Stimulated activated naive CD8-positive, alpha-beta T cell treated with anti-CD3 and anti-CD28 coated beads, Interleukin-15, Interleukin-2, amounts not matched to agents 100 ng/mL and 50 ng/mL, for 24 hours (primary cell): ENCODE measurements around the gene ARHGAP29.

ENCODE experiments used
- H3K27ac Mint-ChIP-seq: one replicate; pipeline ENCODE4 v1.8.0; 2021; ENCODE audit warnings: mild to moderate bottlenecking, mixed read lengths
- H3K27me3 Mint-ChIP-seq: one replicate; pipeline ENCODE4 v1.8.0; 2021; ENCODE audit warnings: mixed read lengths
- H3K36me3 Mint-ChIP-seq: one replicate; pipeline ENCODE4 v1.8.0; 2021; ENCODE audit warnings: low read depth, mixed read lengths
- H3K4me1 Mint-ChIP-seq: one replicate; pipeline ENCODE4 v1.8.0; 2021; ENCODE audit warnings: low read depth, mixed read lengths
- H3K4me3 Mint-ChIP-seq: one replicate; pipeline ENCODE4 v1.8.0; 2021; ENCODE audit warnings: mild to moderate bottlenecking, mixed read lengths
- H3K9me3 Mint-ChIP-seq: one replicate; pipeline ENCODE4 v1.8.0; 2021; ENCODE audit warnings: mixed read lengths

ARHGAP29 gene, protein sequence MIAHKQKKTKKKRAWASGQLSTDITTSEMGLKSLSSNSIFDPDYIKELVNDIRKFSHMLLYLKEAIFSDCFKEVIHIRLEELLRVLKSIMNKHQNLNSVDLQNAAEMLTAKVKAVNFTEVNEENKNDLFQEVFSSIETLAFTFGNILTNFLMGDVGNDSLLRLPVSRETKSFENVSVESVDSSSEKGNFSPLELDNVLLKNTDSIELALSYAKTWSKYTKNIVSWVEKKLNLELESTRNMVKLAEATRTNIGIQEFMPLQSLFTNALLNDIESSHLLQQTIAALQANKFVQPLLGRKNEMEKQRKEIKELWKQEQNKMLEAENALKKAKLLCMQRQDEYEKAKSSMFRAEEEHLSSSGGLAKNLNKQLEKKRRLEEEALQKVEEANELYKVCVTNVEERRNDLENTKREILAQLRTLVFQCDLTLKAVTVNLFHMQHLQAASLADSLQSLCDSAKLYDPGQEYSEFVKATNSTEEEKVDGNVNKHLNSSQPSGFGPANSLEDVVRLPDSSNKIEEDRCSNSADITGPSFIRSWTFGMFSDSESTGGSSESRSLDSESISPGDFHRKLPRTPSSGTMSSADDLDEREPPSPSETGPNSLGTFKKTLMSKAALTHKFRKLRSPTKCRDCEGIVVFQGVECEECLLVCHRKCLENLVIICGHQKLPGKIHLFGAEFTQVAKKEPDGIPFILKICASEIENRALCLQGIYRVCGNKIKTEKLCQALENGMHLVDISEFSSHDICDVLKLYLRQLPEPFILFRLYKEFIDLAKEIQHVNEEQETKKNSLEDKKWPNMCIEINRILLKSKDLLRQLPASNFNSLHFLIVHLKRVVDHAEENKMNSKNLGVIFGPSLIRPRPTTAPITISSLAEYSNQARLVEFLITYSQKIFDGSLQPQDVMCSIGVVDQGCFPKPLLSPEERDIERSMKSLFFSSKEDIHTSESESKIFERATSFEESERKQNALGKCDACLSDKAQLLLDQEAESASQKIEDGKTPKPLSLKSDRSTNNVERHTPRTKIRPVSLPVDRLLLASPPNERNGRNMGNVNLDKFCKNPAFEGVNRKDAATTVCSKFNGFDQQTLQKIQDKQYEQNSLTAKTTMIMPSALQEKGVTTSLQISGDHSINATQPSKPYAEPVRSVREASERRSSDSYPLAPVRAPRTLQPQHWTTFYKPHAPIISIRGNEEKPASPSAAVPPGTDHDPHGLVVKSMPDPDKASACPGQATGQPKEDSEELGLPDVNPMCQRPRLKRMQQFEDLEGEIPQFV

DNA sequence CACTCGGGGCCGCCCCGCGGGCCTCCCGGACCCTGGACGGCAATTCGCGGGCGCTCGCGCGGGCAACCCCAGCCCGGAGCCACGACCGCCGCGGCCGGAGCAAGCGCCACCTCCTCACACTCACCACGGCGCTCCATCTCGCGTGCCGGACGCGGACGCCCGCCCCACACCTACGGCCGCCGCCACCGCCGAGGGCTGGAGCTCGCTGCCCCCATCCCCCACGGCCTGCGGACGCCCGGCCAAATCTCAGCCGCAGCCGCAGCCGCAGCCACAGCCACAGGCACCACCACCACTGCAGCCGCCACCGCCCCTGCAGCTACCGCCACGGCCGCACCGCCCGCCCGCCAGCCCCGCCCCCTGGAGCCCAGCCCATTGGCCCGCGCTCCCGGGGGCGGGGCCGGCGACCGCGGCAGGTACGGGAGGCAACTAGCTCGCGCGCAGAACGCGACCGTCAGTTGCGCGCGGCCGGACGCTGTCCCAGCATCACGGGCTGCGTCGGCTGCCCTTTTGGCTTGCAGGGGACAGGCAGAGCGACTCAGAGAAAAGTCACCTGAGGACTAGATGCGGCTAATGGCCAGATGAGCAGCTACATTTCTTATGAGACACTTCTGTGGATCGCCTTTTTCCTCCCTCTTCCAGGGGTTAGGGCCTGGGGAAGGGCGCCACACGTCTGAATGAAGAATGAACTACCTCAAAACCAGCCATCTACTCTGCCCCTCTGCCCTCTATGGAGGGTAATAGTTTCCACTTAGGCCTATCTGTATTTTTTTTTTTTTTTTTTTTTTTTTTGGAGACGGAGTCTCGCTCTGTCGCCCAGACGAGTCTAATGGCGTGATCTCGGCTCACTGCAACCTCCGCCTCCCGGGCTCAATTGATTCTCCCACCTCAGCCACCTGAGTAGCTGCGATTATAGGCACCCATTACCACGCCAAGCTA, at the start of gene ARHGAP29:
TSS of gene ARHGAP29 (minus strand) at position 294 of the 936 bp plus-strand sequence. CDS start 5,973 bp downstream, outside the sequence.
- peaks cover 82% of the 10 kb centered on the region for H3K27me3 Mint-ChIP-seq
- H3K27ac Mint-ChIP-seq: no peak within 1 kb of the TSS
- peak within 1 kb of the TSS; percentile 55 for H3K4me3 Mint-ChIP-seq

GRCh38 chr1:94286864-94287437, 49.6 kb upstream of the ARHGAP29 start:
- Mint-ChIP-seq H3K36me3 (no peaks in the 10 kb centered on the region), H3K9me3 (no peaks in the 10 kb centered on the region), H3K27ac (no peak overlapping the region), H3K4me1 (no peaks in the 10 kb centered on the region), H3K4me3 (no peak overlapping the region), H3K27me3 (peaks cover 29% of the 10 kb centered on the region)

More for the DNA sequence above, at the start of gene ARHGAP29:
- Mint-ChIP-seq H3K9me3 (no peaks in the 10 kb centered on the region), H3K36me3 (no peaks in the 10 kb centered on the region), H3K4me1 (peaks cover 10% of the 10 kb centered on the region)

GRCh38 chr1:94285031-94285654, 47.8 kb upstream of the ARHGAP29 start:
- Mint-ChIP-seq H3K4me3 (no peak overlapping the region), H3K27me3 (peaks cover 24% of the 10 kb centered on the region), H3K36me3 (no peaks in the 10 kb centered on the region), H3K4me1 (no peaks in the 10 kb centered on the region), H3K9me3 (no peaks in the 10 kb centered on the region), H3K27ac (no peak overlapping the region)

DNA sequence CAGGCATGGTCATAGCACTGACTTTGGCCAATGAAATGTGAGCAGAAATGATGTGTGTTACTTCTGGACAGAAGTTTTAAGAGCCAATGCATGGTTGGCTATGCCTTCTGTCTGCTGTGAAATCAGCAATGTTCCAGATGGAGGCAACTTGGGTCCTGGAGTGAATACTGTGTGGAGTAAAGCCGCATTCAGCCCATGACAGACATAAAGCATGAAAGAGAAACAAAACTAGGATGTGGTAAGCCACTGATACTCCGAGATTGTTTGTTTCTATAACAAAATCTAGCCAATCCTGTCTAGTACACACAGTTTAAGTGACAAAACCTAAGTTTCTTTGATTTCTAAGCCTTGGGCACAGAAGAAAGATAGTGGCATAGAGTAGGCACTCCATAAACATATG, 47.1 kb upstream of the ARHGAP29 start:
- H3K4me3 Mint-ChIP-seq: no peak overlapping the region
- no peaks in the 10 kb centered on the region for H3K4me1 Mint-ChIP-seq
- no peaks in the 10 kb centered on the region for H3K36me3 Mint-ChIP-seq
- no peak overlapping the region for H3K27ac Mint-ChIP-seq
- no peaks in the 10 kb centered on the region for H3K9me3 Mint-ChIP-seq
- peaks cover 22% of the 10 kb centered on the region for H3K27me3 Mint-ChIP-seq

DNA sequence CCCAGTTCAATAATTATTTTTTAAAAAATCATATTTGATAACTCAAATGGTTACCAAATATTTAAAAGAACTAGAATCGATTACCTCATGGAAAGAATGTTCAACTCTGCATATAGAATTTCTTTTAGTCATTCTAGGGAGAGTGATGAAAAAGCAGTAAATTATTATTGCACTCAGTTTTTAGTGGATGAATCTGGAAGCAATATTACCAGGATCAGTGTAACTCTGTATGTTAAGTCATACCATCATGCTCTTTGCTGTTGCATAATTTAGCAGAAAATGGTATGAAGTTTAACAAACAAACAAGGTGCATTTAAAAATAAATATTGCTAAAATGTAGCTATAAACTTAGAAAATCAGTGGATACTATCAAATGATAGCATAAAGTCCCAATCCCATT, 46.1 kb upstream of the ARHGAP29 start:
- H3K36me3 Mint-ChIP-seq: no peaks in the 10 kb centered on the region
- no peaks in the 10 kb centered on the region for H3K4me1 Mint-ChIP-seq
- no peak overlapping the region for H3K27ac Mint-ChIP-seq
- H3K27me3 Mint-ChIP-seq: peaks cover 21% of the 10 kb centered on the region
- H3K4me3 Mint-ChIP-seq: no peak overlapping the region
- H3K9me3 Mint-ChIP-seq: no peaks in the 10 kb centered on the region

- H3K27ac Mint-ChIP-seq: no peak overlapping the region
- no peak overlapping the region for H3K4me3 Mint-ChIP-seq
- H3K27me3 Mint-ChIP-seq: peaks cover 21% of the 10 kb centered on the region
- no peaks in the 10 kb centered on the region for H3K36me3 Mint-ChIP-seq
- no peaks in the 10 kb centered on the region for H3K4me1 Mint-ChIP-seq
- no peaks in the 10 kb centered on the region for H3K9me3 Mint-ChIP-seq
Observed at GRCh38 chr1:94282143-94282711, 44.8 kb upstream of the ARHGAP29 start.

DNA sequence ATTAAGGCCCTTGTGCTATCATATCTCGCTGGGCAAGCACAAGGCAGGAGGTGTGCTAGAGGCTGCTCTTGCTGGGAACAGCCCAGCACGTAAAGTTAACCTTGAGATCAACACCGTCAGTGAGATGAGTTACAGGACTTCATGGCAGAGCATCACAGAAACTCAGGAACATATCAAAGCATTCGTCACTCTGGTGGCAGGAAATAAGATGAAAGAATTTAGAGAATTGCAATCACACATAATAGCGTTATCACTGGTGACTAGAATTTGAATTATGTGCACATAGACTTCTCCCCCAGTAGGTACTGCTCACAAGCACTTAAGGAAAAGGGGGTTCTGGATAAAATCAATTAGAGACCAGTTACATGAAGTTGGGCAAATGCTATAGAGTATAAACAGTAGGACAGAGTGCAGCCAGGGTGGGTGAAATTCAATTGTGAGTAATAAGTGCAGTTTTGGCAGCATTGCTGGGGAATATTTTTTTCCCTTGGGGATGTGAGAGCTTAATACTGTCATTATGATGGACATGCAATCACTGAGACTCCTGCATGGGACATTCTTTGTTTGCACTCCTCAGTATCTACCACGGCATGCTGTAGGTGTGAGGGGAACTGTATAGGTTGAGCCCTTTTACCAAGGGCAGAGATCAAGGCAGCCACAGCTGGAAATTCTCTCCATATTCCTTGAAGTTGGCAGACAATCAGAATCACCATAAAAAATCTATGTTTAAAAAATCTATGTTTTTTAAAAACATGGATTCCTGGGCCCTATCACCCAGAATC, 44.2 kb upstream of the ARHGAP29 start:
- no peak overlapping the region for H3K27ac Mint-ChIP-seq
- H3K9me3 Mint-ChIP-seq: no peaks in the 10 kb centered on the region
- H3K27me3 Mint-ChIP-seq: peaks cover 21% of the 10 kb centered on the region
- no peaks in the 10 kb centered on the region for H3K4me1 Mint-ChIP-seq
- no peak overlapping the region for H3K4me3 Mint-ChIP-seq
- no peaks in the 10 kb centered on the region for H3K36me3 Mint-ChIP-seq

DNA sequence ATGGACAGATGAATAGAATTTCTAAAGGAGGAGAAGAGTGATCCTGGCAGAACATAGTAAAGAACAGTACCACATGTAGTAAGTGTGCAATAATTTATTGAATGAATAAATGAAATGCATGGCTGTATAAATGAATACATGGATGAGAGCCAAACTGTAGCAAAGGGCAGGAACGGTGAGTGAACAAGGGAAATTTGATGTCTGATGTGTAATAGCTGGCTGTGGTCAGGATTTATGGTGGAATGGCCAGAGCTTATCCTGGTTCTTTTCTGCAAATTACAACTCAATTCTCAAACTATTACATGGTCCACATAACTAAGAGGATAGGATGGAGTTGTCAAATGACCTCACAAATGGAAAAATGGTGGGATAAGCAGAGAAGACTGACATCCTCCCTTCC, 43.2 kb upstream of the ARHGAP29 start:
- peaks cover 24% of the 10 kb centered on the region for H3K27me3 Mint-ChIP-seq
- H3K4me3 Mint-ChIP-seq: no peak overlapping the region
- no peak overlapping the region for H3K27ac Mint-ChIP-seq
- no peaks in the 10 kb centered on the region for H3K9me3 Mint-ChIP-seq
- H3K4me1 Mint-ChIP-seq: no peaks in the 10 kb centered on the region
- H3K36me3 Mint-ChIP-seq: no peaks in the 10 kb centered on the region

- Mint-ChIP-seq H3K4me3 (no peak overlapping the region), H3K27ac (no peak overlapping the region), H3K9me3 (no peaks in the 10 kb centered on the region), H3K4me1 (no peaks in the 10 kb centered on the region), H3K36me3 (no peaks in the 10 kb centered on the region), H3K27me3 (peaks cover 24% of the 10 kb centered on the region)
Observed at GRCh38 chr1:94279462-94279861, 42.1 kb upstream of the ARHGAP29 start.

GRCh38 chr1:94279038-94279437, 41.7 kb upstream of the ARHGAP29 start:
- peaks cover 24% of the 10 kb centered on the region for H3K27me3 Mint-ChIP-seq
- H3K9me3 Mint-ChIP-seq: no peaks in the 10 kb centered on the region
- no peak overlapping the region for H3K27ac Mint-ChIP-seq
- H3K4me1 Mint-ChIP-seq: no peaks in the 10 kb centered on the region
- H3K4me3 Mint-ChIP-seq: no peak overlapping the region
- H3K36me3 Mint-ChIP-seq: no peaks in the 10 kb centered on the region

- no peaks in the 10 kb centered on the region for H3K36me3 Mint-ChIP-seq
- H3K4me3 Mint-ChIP-seq: no peak overlapping the region
- no peaks in the 10 kb centered on the region for H3K4me1 Mint-ChIP-seq
- no peaks in the 10 kb centered on the region for H3K9me3 Mint-ChIP-seq
- peaks cover 26% of the 10 kb centered on the region for H3K27me3 Mint-ChIP-seq
- no peak overlapping the region for H3K27ac Mint-ChIP-seq
Observed at GRCh38 chr1:94276988-94277434, 39.6 kb upstream of the ARHGAP29 start.

DNA sequence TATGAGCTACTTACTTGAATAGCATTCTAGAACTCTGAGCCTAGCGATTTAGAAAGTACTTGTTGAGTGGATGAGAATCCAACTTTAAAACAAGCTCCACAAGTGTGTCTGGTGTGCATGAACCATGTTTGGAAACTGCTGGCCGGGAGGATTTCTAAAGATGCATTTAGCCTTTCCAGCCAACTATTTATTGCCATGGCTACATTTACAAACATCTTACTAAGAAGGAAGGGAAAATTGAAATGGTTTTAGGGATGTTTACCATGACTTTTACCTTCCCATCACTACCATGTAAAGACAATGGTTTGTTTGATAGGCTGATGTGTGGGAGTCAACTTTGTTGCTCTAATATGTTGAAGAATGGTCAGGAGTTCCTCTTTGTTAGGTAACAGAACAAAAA, 37.7 kb upstream of the ARHGAP29 start:
- Mint-ChIP-seq H3K4me1 (no peaks in the 10 kb centered on the region), H3K9me3 (no peaks in the 10 kb centered on the region), H3K4me3 (no peak overlapping the region), H3K27ac (no peak overlapping the region), H3K27me3 (peaks cover 28% of the 10 kb centered on the region), H3K36me3 (no peaks in the 10 kb centered on the region)
